Measurements from ENCODE around the gene SLC2A8. TPM values are rescaled to one million over a fixed set of nuclear protein-coding genes. Genes with fewer than 3 reads are reported as not detected.

SLC2A8 gene
- total RNA-seq, 1 experiment from 2014 or later = 37.4 TPM

DNA sequence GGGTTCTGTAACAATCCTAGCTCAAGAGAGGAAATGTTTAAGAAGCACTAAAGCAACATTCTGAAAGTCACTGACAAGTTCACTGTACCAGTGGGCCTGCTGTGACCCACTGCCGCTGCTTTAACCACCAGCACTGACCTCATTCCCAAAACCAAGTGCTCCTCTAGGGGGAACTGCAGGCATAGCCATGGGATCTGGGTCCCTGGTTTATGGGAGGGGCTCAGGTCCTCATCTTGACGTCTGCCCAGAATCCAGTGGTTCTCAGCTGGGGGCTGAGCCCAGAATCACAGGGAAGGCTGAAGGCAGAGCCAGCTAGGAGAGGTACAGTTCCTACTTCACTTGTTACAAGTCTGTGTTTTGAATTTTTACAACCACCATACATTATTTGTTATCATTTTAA lies 36.1 kb upstream of the SLC2A8 start:
- H3K27me3 Mint-ChIP-seq (ENCODE audit: low read depth) = no peaks in the 10 kb centered on the region
- H3K27ac Mint-ChIP-seq = no peak overlapping the region; the same call in 1 of the 2 replicates
- no peak for TF ChIP-seq GTF2I (CRISPR knock-in tag; conservative IDR thresholded peaks at IDR 0.05)
- no peak for TF ChIP-seq ATF1 (CRISPR knock-in tag; IDR thresholded peaks at IDR 0.05)
- no peak for TF ChIP-seq ZNF121 (CRISPR knock-in tag; IDR thresholded peaks at IDR 0.05)
- no peak for TF ChIP-seq TCF7 (CRISPR knock-in tag; IDR thresholded peaks at IDR 0.05; ENCODE audit: low read depth)
- TF ChIP-seq TP53 (CRISPR knock-in tag; IDR thresholded peaks at IDR 0.05) = no peak
- TF ChIP-seq, protein P1, sequence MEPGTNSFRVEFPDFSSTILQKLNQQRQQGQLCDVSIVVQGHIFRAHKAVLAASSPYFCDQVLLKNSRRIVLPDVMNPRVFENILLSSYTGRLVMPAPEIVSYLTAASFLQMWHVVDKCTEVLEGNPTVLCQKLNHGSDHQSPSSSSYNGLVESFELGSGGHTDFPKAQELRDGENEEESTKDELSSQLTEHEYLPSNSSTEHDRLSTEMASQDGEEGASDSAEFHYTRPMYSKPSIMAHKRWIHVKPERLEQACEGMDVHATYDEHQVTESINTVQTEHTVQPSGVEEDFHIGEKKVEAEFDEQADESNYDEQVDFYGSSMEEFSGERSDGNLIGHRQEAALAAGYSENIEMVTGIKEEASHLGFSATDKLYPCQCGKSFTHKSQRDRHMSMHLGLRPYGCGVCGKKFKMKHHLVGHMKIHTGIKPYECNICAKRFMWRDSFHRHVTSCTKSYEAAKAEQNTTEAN (CRISPR knock-in tag; IDR thresholded peaks at IDR 0.05) = no peak
- TF ChIP-seq, protein P2, sequence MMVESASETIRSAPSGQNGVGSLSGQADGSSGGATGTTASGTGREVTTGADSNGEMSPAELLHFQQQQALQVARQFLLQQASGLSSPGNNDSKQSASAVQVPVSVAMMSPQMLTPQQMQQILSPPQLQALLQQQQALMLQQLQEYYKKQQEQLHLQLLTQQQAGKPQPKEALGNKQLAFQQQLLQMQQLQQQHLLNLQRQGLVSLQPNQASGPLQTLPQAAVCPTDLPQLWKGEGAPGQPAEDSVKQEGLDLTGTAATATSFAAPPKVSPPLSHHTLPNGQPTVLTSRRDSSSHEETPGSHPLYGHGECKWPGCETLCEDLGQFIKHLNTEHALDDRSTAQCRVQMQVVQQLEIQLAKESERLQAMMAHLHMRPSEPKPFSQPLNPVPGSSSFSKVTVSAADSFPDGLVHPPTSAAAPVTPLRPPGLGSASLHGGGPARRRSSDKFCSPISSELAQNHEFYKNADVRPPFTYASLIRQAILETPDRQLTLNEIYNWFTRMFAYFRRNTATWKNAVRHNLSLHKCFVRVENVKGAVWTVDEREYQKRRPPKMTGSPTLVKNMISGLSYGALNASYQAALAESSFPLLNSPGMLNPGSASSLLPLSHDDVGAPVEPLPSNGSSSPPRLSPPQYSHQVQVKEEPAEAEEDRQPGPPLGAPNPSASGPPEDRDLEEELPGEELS (CRISPR knock-in tag; IDR thresholded peaks at IDR 0.05) = no peak
- TF ChIP-seq TEAD1 (CRISPR knock-in tag; IDR thresholded peaks at IDR 0.05) = no peak
- TF ChIP-seq, protein P3, sequence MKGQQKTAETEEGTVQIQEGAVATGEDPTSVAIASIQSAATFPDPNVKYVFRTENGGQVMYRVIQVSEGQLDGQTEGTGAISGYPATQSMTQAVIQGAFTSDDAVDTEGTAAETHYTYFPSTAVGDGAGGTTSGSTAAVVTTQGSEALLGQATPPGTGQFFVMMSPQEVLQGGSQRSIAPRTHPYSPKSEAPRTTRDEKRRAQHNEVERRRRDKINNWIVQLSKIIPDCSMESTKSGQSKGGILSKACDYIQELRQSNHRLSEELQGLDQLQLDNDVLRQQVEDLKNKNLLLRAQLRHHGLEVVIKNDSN (CRISPR knock-in tag; IDR thresholded peaks at IDR 0.05) = no peak
- TF ChIP-seq NFE2L1 (CRISPR knock-in tag; IDR thresholded peaks at IDR 0.05) = no peak
- TF ChIP-seq KAT7 (CRISPR knock-in tag; IDR thresholded peaks at IDR 0.05; ENCODE audit: borderline replicate concordance) = no peak
- TF ChIP-seq, protein P4, sequence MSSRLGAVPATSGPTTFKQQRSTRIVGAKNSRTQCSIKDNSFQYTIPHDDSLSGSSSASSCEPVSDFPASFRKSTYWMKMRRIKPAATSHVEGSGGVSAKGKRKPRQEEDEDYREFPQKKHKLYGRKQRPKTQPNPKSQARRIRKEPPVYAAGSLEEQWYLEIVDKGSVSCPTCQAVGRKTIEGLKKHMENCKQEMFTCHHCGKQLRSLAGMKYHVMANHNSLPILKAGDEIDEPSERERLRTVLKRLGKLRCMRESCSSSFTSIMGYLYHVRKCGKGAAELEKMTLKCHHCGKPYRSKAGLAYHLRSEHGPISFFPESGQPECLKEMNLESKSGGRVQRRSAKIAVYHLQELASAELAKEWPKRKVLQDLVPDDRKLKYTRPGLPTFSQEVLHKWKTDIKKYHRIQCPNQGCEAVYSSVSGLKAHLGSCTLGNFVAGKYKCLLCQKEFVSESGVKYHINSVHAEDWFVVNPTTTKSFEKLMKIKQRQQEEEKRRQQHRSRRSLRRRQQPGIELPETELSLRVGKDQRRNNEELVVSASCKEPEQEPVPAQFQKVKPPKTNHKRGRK (CRISPR knock-in tag; IDR thresholded peaks at IDR 0.05; ENCODE audit: borderline replicate concordance) = no peak
- TF ChIP-seq ELF4 (CRISPR knock-in tag; IDR thresholded peaks at IDR 0.05; ENCODE audit: low read depth) = no peak
- no peak for TF ChIP-seq MXD4 (CRISPR knock-in tag; IDR thresholded peaks at IDR 0.05; ENCODE audit: borderline replicate concordance)
- TF ChIP-seq, protein P5, sequence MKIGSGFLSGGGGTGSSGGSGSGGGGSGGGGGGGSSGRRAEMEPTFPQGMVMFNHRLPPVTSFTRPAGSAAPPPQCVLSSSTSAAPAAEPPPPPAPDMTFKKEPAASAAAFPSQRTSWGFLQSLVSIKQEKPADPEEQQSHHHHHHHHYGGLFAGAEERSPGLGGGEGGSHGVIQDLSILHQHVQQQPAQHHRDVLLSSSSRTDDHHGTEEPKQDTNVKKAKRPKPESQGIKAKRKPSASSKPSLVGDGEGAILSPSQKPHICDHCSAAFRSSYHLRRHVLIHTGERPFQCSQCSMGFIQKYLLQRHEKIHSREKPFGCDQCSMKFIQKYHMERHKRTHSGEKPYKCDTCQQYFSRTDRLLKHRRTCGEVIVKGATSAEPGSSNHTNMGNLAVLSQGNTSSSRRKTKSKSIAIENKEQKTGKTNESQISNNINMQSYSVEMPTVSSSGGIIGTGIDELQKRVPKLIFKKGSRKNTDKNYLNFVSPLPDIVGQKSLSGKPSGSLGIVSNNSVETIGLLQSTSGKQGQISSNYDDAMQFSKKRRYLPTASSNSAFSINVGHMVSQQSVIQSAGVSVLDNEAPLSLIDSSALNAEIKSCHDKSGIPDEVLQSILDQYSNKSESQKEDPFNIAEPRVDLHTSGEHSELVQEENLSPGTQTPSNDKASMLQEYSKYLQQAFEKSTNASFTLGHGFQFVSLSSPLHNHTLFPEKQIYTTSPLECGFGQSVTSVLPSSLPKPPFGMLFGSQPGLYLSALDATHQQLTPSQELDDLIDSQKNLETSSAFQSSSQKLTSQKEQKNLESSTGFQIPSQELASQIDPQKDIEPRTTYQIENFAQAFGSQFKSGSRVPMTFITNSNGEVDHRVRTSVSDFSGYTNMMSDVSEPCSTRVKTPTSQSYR (CRISPR knock-in tag; IDR thresholded peaks at IDR 0.05) = no peak
- TF ChIP-seq RORB (CRISPR knock-in tag; IDR thresholded peaks at IDR 0.05) = no peak
- ChIA-PET POLR2A (interaction anchor here (1.1 kb wide), 1 partner anchor 63 kb away, joined by 3 read pairs; the partner anchor contains the start of gene ZNF79), CTCF (interaction anchor here (0.6 to 2.5 kb wide), 21 partner anchors 9 to 501 kb away, joined by 3 to 21 read pairs (median 4); partner anchors contain the start of genes SLC2A8 and ZNF79)
- H3K36me3 Mint-ChIP-seq = no peaks in the 10 kb centered on the region
- DNase-seq (ENCODE audit: low spot score) (peak; percentile 65), ATAC-seq (peak; percentile 97)
- H3K4me1 Mint-ChIP-seq = no peaks in the 10 kb centered on the region
- H3K4me3 Mint-ChIP-seq = no peak overlapping the region
- no peaks in the 10 kb centered on the region for H3K9me3 Mint-ChIP-seq

DNA sequence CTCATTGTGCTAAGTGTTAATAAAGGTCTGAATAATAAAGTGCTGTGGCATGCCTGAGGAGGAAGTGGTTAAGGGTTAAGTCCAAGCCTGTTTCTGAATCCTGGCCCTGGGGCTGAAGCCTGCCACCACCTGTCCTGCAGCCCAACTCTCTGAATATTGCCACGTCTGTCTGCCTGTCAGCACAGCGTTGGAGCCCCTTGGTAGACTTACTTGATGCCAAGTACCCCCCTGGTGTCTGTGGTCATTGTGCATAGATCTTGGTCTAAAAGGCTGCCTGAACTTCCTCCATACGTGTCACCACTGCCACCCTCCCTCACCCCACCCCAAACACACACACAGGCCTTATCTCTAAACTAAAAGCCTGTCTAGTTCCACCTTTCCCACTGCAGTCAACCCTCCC lies 35.4 kb upstream of the SLC2A8 start:
- POLR2A ChIA-PET = interaction anchor here (1.1 kb wide), 1 partner anchor 63 kb away, joined by 3 read pairs; the partner anchor contains the start of gene ZNF79
- Mint-ChIP-seq H3K36me3 (no peaks in the 10 kb centered on the region), H3K27ac (no peak overlapping the region), H3K9me3 (no peaks in the 10 kb centered on the region), H3K4me1 (no peaks in the 10 kb centered on the region), H3K4me3 (no peak overlapping the region), H3K27me3 (ENCODE audit: low read depth) (no peaks in the 10 kb centered on the region)
- CTCF ChIA-PET = interaction anchor here (0.6 to 2.5 kb wide), 18 partner anchors 8 to 373 kb away, joined by 3 to 21 read pairs (median 4); partner anchors contain the start of gene SLC2A8
- DNase-seq (ENCODE audit: low spot score) (no peak), ATAC-seq (no peak)
- TF ChIP-seq GABPB1 (CRISPR knock-in tag; IDR thresholded peaks at IDR 0.05) (no peak), ZNF416 (CRISPR knock-in tag; IDR thresholded peaks at IDR 0.05) (no peak), SOX15 (CRISPR knock-in tag; IDR thresholded peaks at IDR 0.05) (no peak), GTF2I (CRISPR knock-in tag; conservative IDR thresholded peaks at IDR 0.05) (no peak), SMAD4 (CRISPR knock-in tag; IDR thresholded peaks at IDR 0.05) (no peak), IRF2 (CRISPR knock-in tag; IDR thresholded peaks at IDR 0.05; ENCODE audit: borderline replicate concordance, low read depth) (no peak)
- TF ChIP-seq, protein P6, sequence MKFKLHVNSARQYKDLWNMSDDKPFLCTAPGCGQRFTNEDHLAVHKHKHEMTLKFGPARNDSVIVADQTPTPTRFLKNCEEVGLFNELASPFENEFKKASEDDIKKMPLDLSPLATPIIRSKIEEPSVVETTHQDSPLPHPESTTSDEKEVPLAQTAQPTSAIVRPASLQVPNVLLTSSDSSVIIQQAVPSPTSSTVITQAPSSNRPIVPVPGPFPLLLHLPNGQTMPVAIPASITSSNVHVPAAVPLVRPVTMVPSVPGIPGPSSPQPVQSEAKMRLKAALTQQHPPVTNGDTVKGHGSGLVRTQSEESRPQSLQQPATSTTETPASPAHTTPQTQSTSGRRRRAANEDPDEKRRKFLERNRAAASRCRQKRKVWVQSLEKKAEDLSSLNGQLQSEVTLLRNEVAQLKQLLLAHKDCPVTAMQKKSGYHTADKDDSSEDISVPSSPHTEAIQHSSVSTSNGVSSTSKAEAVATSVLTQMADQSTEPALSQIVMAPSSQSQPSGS (CRISPR knock-in tag; IDR thresholded peaks at IDR 0.05; ENCODE audit: borderline replicate concordance, low read depth) = no peak
- TF ChIP-seq, protein P7, sequence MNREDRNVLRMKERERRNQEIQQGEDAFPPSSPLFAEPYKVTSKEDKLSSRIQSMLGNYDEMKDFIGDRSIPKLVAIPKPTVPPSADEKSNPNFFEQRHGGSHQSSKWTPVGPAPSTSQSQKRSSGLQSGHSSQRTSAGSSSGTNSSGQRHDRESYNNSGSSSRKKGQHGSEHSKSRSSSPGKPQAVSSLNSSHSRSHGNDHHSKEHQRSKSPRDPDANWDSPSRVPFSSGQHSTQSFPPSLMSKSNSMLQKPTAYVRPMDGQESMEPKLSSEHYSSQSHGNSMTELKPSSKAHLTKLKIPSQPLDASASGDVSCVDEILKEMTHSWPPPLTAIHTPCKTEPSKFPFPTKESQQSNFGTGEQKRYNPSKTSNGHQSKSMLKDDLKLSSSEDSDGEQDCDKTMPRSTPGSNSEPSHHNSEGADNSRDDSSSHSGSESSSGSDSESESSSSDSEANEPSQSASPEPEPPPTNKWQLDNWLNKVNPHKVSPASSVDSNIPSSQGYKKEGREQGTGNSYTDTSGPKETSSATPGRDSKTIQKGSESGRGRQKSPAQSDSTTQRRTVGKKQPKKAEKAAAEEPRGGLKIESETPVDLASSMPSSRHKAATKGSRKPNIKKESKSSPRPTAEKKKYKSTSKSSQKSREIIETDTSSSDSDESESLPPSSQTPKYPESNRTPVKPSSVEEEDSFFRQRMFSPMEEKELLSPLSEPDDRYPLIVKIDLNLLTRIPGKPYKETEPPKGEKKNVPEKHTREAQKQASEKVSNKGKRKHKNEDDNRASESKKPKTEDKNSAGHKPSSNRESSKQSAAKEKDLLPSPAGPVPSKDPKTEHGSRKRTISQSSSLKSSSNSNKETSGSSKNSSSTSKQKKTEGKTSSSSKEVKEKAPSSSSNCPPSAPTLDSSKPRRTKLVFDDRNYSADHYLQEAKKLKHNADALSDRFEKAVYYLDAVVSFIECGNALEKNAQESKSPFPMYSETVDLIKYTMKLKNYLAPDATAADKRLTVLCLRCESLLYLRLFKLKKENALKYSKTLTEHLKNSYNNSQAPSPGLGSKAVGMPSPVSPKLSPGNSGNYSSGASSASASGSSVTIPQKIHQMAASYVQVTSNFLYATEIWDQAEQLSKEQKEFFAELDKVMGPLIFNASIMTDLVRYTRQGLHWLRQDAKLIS (CRISPR knock-in tag; IDR thresholded peaks at IDR 0.05; ENCODE audit: borderline replicate concordance) = no peak

All from WTC11 (cell line).